Osteoblast (primary cell): ENCODE results near the gene ARL16. TPM values are rescaled to one million over a fixed set of nuclear protein-coding genes. Genes with fewer than 3 reads are reported as not detected.

ENCODE experiments used
- DNase-seq: peaks from one replicate; pipeline ENCODE4 v3.0.0; 2011; ENCODE audit warnings: low spot score, mixed read lengths; ENCODE audit not compliant: insufficient read length; ENCODE audit errors: missing footprints
- H2AFZ ChIP-seq: 2 replicates; pipeline ENCODE4 v1.6.0; 2011; ENCODE audit warnings: mild to moderate bottlenecking, low read length
- H3K27ac ChIP-seq: 2 replicates; pipeline ENCODE4 v1.5.1; 2011; ENCODE audit warnings: mild to moderate bottlenecking, low read depth, low read length, moderate library complexity
- H3K27me3 ChIP-seq: 2 replicates; pipeline ENCODE4 v1.6.0; 2012; ENCODE audit warnings: mild to moderate bottlenecking, control low read depth, inconsistent platforms, low read length, moderate library complexity; ENCODE audit not compliant: insufficient read depth
- H3K36me3 ChIP-seq: 2 replicates; pipeline ENCODE4 v1.5.1; 2011; ENCODE audit warnings: mild to moderate bottlenecking, low read length, control low read depth, moderate library complexity; ENCODE audit not compliant: insufficient read depth
- H3K4me1 ChIP-seq: 2 replicates; pipeline ENCODE4 v1.5.1; 2011; ENCODE audit warnings: mild to moderate bottlenecking, low read length, control low read depth, moderate library complexity; ENCODE audit not compliant: insufficient read depth
- H3K4me2 ChIP-seq: 2 replicates; pipeline ENCODE4 v1.6.0; 2011; ENCODE audit warnings: mild to moderate bottlenecking, low read length; ENCODE audit not compliant: insufficient read depth
- H3K4me3 ChIP-seq: fragments of 200-600 bp; sonication (generic); 3 replicates; pipeline ENCODE4 v1.5.1; 2012; ENCODE audit warnings: mild to moderate bottlenecking, low read length, inconsistent platforms; ENCODE audit not compliant: insufficient read depth
- H3K79me2 ChIP-seq: 2 replicates; pipeline ENCODE4 v1.6.0; 2012; ENCODE audit warnings: mild to moderate bottlenecking, low read length, control low read depth, inconsistent platforms; ENCODE audit not compliant: insufficient read depth
- H3K9me3 ChIP-seq: 2 replicates; pipeline ENCODE4 v1.5.1; 2011; ENCODE audit warnings: low read depth, low read length, control low read depth
- H4K20me1 ChIP-seq: 2 replicates; pipeline ENCODE4 v1.6.0; 2012; ENCODE audit warnings: mild to moderate bottlenecking, low read length, control low read depth; ENCODE audit not compliant: insufficient read depth
- CTCF ChIP-seq: IDR thresholded peaks from 2 replicates; pipeline ENCODE4 v1.5.1; 2011; ENCODE audit warnings: mild to moderate bottlenecking, low read depth, low read length, moderate library complexity; ENCODE audit errors: extremely low read depth
- total RNA-seq: library from RNA; depleted of rRNA; stranded (reverse); fragments of >200 nt; gene quantifications from 2 replicates; pipeline ENCODE4 v1.2.3, GENCODE V29; 2012

The ARL16 gene
- total RNA-seq, 1 donor, result 26.1 TPM

GRCh38 chr17:81701288-81702071, 17.9 kb upstream of the ARL16 start:
- H3K27ac ChIP-seq, result peak overlapping the region; percentile 28
- no peaks in the 10 kb centered on the region for H3K9me3 ChIP-seq
- DNase-seq, result peak; percentile 91
- no peak overlapping the region for H2AFZ ChIP-seq
- peaks cover 21% of the 10 kb centered on the region for H3K4me1 ChIP-seq
- H3K4me2 ChIP-seq, result peak overlapping the region; percentile 96
- TF ChIP-seq CTCF, result peak; percentile 6
- H3K4me3 ChIP-seq, result peak overlapping the region; percentile 93
- H3K27me3 ChIP-seq, result no peaks in the 10 kb centered on the region
- H3K36me3 ChIP-seq, result peaks cover 56% of the 10 kb centered on the region
- peaks cover 79% of the 10 kb centered on the region for H3K79me2 ChIP-seq
- H4K20me1 ChIP-seq, result peaks cover 35% of the 10 kb centered on the region

GRCh38 chr17:81700353-81701287, 17.0 kb upstream of the ARL16 start:
- no peak overlapping the region for H3K4me2 ChIP-seq
- H2AFZ ChIP-seq, result no peak overlapping the region
- H3K9me3 ChIP-seq, result no peaks in the 10 kb centered on the region
- no peak overlapping the region for H3K27ac ChIP-seq
- peaks cover 56% of the 10 kb centered on the region for H3K36me3 ChIP-seq
- H4K20me1 ChIP-seq, result peaks cover 33% of the 10 kb centered on the region
- H3K79me2 ChIP-seq, result peaks cover 83% of the 10 kb centered on the region
- H3K4me1 ChIP-seq, result peaks cover 21% of the 10 kb centered on the region
- TF ChIP-seq CTCF, result no peak
- peak; percentile 82 for DNase-seq
- no peaks in the 10 kb centered on the region for H3K27me3 ChIP-seq
- no peak overlapping the region for H3K4me3 ChIP-seq

- no peak overlapping the region for H3K4me2 ChIP-seq
- no peaks in the 10 kb centered on the region for H3K27me3 ChIP-seq
- H3K27ac ChIP-seq, result no peak overlapping the region
- H3K4me3 ChIP-seq, result no peak overlapping the region
- H3K4me1 ChIP-seq, result peaks cover 11% of the 10 kb centered on the region
- no peak for TF ChIP-seq CTCF
- no peak overlapping the region for H2AFZ ChIP-seq
- H3K79me2 ChIP-seq, result peaks cover 80% of the 10 kb centered on the region
- peaks cover 43% of the 10 kb centered on the region for H4K20me1 ChIP-seq
- no peaks in the 10 kb centered on the region for H3K9me3 ChIP-seq
- DNase-seq, result no peak
- peaks cover 77% of the 10 kb centered on the region for H3K36me3 ChIP-seq
These were observed 13.9 kb upstream of the ARL16 start for GRCh38 chr17:81697261-81698044.
